CD4-positive, alpha-beta T cell treated with Interleukin-15 for 4 hours (primary cell): ENCODE measurements around the gene DLAT.
"Not testable (repeated sequence)": the region's sequence is repeated elsewhere in the genome, so short reads cannot be mapped to it uniquely, and the experiment has no call there.

Source experiments
- DNase-seq: peaks from one replicate; pipeline ENCODE4 v3.0.0-alpha.2; 2020; ENCODE audit warnings: low spot score

DLAT gene

GRCh38 chr11:112024773-112025678, at the start of gene DLAT:
TSS of gene DLAT (plus strand) at chr11:112025408. CDS start at chr11:112025473, 65 bp downstream.
- DNase-seq: peak; percentile 83

DNA sequence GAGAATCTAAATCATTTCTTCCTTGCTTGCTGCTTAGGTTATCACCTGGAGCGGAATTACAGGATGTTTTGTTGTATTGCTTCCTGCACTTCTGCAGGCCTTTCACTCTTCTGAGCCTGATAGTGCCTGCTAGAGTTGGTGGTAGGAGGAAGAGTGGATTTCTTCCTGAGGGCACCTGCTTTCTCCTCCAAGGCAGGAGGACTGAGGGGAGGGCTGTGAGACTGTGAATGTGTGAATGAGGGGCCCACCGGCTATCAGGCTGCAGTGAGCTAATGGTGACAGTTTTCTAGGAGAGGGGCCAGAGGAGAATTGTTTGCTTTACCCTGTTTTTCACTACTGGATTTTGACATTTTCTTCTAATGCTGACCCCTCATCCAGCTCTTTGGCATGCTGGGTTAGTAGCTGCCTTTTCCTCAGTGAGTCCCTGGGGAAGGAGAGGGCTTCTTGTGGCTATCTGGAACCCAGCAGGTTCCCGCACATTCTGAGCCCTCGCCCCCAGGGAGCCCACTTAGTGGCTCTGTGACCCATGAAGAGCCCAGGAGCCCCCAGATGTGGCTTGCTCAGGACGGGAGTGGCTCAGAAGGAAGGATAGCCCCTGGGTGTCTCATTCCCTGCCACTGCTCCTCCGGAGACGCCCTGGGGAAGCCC, 49.0 kb upstream of the DLAT start:
- DNase-seq: no peak

DNA sequence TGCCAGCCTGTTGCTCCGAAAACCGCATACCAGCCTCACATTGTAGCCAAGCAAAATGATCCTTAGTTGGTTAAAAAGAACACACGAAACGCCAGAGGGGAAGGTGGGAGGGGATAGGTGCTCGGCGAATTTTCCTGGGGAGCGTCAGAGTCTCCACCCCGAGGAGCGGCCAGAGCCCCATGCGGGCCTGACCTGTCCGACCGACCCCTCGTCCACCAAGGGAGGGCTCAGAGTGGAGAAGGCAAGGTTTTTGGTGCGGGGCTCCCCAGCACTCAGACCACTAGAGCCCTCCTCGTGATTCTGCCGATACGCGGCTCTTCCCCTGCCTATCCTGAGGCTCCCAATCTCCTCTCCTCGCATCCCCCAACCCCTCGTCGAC, 48.5 kb upstream of the DLAT start:
- no peak for DNase-seq

DNA sequence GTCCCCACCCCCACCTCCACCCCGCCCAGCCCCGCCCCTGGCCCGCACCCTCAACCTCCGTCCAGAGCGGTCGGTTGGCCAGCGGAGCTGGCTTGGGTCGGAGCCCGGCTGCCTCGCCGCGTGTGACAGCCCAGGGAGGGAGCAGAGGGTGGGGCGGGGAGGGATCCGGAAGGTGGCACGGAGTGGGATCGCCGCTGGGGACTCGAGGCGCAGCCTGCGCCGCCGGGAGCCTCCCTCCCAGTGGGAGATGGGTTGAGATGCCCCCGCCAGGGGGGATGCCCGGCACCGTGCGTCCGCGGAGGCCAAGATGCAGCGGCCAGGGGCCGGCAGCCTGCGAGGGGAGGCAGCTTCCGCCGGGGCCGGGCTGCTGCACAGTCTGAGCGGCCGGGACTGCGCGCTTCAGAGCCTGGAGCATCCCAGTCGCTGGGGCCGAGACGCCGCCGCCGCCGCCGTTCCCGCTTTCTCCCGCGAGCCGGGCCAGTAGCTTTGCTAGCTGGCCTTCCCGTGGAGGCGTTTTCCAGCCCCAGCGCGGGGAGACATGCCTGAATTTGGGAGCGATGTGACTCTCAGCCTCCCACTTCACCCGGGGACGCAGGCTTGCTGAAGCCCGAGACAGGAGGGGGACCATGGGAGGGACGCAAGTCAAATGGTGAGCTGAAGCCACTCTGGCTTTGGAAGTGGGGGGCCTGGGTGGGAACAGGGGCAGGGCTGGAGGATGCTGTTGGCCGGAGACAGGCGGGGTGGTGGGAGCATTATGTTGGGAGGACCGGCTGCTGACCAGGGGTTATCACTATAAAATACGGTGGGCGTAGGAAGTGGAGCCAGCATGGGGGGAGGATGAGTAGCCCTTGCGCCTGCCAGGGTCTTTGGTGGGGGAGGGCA, 47.8 kb upstream of the DLAT start:
- no peak for DNase-seq

- no peak for DNase-seq
Observed at GRCh38 chr11:111978028-111978771, 47.0 kb upstream of the DLAT start.

- DNase-seq: no peak
Observed at GRCh38 chr11:111980062-111980461, 45.1 kb upstream of the DLAT start.

GRCh38 chr11:111981270-111981669, 43.9 kb upstream of the DLAT start:
- no peak for DNase-seq

- DNase-seq: peak; percentile 43
Observed at GRCh38 chr11:111982019-111982464, 43.2 kb upstream of the DLAT start.

- DNase-seq: no peak
Observed at GRCh38 chr11:111982541-111983186, 42.5 kb upstream of the DLAT start.

DNA sequence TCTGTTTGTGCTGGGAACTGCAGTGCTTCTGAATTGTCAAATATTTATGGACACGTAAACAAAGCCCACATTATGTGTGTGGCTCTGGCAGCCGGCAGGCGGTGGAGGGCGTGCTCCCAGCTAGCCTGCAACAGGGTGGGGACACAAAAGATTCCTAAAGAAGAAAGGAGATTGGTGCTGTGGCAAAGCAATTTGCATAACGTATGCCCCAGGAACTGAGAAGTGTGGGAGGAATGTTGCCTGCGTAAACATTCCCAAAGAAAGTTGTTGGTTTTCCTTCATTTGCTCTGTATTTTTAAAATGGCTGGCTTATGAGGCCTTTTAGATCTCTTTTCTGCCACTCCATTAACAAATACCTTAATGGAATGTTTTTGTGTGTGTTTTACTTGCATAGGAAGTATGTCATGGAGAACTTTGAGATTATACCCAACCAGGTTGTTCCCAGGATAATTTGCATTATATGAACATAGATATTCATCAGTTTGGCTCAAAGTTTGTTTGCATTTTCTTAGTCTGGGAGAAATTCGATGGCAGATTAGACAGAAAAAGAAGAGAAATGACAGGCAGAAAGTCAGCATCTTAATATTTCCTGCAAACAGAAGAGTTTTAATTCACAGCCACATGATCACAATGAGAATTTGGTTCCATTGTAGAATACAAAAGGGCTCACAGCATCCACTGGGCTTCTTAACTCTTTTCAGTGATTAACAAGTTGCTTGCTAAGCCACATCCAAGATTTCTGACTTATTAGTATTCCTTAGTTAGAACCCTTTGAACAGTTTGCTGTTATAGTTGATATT, 41.8 kb upstream of the DLAT start:
- no peak for DNase-seq

GRCh38 chr11:111986589-111986988, 38.6 kb upstream of the DLAT start:
- no peak for DNase-seq

- no peak for DNase-seq
Observed at GRCh38 chr11:111990381-111990780, 34.8 kb upstream of the DLAT start.

DNA sequence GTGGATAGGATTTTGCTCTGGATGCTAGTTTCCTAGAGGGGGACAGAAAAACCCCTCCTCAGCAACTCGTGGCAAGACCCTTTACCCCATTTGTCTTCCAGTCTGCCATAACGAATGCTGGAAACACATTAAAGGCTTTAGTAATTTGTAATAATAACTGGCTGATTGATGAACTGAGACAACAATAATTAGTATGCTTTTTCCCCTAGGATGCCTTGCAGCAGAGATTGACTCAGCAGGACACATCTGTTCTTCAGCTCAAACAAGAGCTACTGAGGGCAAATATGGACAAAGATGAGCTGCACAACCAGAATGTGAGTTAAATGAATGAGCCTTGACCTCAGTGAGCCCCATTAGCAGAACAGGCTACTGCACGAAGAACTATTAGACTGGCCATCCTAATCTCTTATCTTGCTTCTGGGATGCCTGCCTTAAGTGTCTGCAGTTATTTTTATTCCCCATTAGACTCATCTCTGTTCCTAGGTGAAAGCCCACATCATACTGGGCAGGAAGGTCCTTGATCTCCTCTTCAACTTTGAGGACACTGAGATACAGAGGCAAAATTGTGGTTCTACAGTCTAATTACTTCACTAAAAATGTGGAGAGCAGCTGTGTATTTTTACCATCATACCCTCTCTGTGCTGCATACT, 32.9 kb upstream of the DLAT start:
- no peak for DNase-seq

- no peak for DNase-seq
Observed at GRCh38 chr11:111996129-111996528, 29.1 kb upstream of the DLAT start.

GRCh38 chr11:111996669-111997068, 28.5 kb upstream of the DLAT start:
- DNase-seq: not testable (repeated sequence)

DNA sequence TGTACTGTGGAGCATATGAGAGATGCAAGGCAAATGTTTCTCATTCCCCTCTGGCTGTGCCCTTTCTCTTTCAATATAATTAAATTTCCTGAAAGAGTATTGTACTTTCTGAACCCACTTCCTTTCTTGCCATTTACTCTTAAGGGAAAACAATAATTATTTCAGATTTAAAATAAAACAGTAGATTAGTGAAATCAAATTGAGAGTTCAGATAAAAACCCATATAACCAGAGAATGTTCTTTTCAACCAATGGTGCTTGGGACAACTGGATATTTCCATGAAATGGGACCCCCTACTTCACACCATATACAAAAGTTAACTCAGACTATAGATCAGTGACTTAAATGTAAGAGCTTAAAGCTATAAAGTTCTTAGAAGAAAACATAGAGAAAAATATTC, 26.1 kb upstream of the DLAT start:
- DNase-seq: no peak

DNA sequence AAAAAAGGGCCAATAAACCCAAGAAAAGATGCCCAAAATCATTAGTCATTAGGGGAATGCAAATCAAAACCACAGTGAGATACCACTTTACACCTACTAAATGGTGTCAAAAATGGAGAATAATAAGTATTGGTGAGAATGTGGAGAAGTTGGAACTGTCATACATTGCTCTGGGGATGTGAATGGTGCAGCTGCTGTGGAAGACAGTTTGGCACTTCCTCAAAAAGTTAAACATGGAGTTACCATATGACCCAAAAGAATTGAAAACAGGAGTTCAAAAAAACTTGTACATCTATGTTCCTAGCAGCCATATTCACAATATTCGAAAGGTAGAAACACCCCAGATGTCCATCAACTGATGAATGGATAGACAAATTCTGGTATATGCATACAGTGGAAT, 24.5 kb upstream of the DLAT start:
- no peak for DNase-seq

GRCh38 chr11:112002491-112003216, 22.6 kb upstream of the DLAT start:
- DNase-seq: no peak

- DNase-seq: no peak
Observed at GRCh38 chr11:112004389-112004788, 20.8 kb upstream of the DLAT start.
